DND-41 (cell line): Measurements from ENCODE around the gene TSPAN9.

Experiments
- CTCF ChIP-seq: IDR thresholded peaks from 2 replicates; pipeline ENCODE4 v1.5.1; 2012; ENCODE audit warnings: borderline replicate concordance, low read length, moderate library complexity, mild to moderate bottlenecking; ENCODE audit not compliant: poor library complexity, severe bottlenecking; ENCODE audit errors: extremely low read depth
- EZH2 ChIP-seq: IDR thresholded peaks from 3 replicates; pipeline ENCODE4 v1.6.1; 2012; ENCODE audit warnings: borderline replicate concordance, low read depth, mild to moderate bottlenecking, moderate library complexity, low read length, inconsistent platforms; ENCODE audit not compliant: severe bottlenecking

- TF ChIP-seq CTCF (no peak), EZH2 (no peak)
Measured at GRCh38 chr12:3335078-3335487, 257.9 kb downstream of the TSPAN9 start.
